ENCODE results near the gene SORBS1. TPM values are rescaled to one million over a fixed set of nuclear protein-coding genes. Genes with fewer than 3 reads are reported as not detected.

The SORBS1 gene
- total RNA-seq, 1 experiment from 2014 or later: 0.56 TPM

DNA sequence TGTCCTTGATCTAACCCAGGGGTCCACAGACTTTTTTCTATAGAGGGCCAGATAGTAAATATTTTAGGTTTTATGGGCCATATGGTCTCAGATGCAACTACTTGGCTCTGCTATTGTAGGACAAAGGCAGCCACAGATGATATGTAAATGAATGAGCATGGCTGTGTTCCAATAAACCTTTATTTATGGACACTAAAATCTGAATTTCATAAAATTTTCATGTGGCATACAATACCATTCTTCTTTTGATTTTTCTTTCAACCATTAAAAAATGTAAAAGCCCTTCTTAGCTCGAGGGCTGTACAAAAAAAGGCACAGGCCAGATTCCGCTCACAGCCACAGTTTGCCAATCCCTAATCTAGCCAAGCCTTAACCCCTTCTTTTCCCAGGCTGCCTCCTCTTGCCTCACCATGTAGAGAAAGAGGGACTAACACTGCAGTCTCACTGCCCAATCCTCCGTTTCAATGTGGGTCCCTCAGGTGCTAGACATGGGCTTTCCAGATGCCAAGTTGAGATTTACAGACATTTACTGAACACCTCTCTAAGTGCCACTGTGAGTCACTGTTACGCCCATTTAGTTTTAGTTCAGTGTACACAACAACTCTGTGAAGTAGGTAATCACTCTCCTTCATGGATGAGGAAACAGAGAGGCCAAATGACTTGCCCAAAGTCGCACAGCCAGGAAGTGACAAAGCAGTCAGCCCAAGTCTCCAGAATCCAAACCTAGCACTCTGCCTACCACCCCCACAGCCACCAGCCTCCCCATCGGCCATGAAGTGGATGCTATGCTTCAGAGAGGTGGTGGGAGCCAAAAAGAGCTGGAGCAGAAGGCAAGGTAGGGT is 137.8 kb downstream of the SORBS1 start:
- Histone ChIP-seq H3K36me3 (ENCODE audit: insufficient read depth, low read length, poor library complexity, severe bottlenecking) (no peaks in the 10 kb centered on the region), H3K27me3 (replicated peaks; ENCODE audit: insufficient read depth, low read depth, low read length, poor library complexity) (peaks cover 23% of the 10 kb centered on the region), H3K27ac (ENCODE audit: low read depth, low read length, poor library complexity, severe bottlenecking) (no peak overlapping the region), H3K4me1 (ENCODE audit: insufficient read depth, low read length, poor library complexity, severe bottlenecking) (no peaks in the 10 kb centered on the region), H3K9me3 (ENCODE audit: low read depth, low read length, poor library complexity, severe bottlenecking) (no peaks in the 10 kb centered on the region), H3K4me3 (ENCODE audit: low read depth, low read length, poor library complexity, severe bottlenecking) (no peak overlapping the region)
- POLR2A ChIA-PET (ENCODE audit: low non-redundant PET): interaction anchor here (0.6 kb wide), 1 partner anchor 167 kb away, joined by 3 read pairs; no protein-coding TSS in a partner anchor
- CTCF ChIA-PET: no interaction called here
- BruUV-seq (replicated peaks): no TSS peak
- no peak for TF ChIP-seq EZH2 (IDR thresholded peaks at IDR 0.05; ENCODE audit: borderline replicate concordance, low read depth, low read length, poor library complexity, severe bottlenecking)
- TF ChIP-seq, protein P1, sequence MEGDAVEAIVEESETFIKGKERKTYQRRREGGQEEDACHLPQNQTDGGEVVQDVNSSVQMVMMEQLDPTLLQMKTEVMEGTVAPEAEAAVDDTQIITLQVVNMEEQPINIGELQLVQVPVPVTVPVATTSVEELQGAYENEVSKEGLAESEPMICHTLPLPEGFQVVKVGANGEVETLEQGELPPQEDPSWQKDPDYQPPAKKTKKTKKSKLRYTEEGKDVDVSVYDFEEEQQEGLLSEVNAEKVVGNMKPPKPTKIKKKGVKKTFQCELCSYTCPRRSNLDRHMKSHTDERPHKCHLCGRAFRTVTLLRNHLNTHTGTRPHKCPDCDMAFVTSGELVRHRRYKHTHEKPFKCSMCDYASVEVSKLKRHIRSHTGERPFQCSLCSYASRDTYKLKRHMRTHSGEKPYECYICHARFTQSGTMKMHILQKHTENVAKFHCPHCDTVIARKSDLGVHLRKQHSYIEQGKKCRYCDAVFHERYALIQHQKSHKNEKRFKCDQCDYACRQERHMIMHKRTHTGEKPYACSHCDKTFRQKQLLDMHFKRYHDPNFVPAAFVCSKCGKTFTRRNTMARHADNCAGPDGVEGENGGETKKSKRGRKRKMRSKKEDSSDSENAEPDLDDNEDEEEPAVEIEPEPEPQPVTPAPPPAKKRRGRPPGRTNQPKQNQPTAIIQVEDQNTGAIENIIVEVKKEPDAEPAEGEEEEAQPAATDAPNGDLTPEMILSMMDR (conservative IDR thresholded peaks at IDR 0.05; ENCODE audit: low read depth, low read length): no peak
- DNase-seq (ENCODE audit: low spot score): no peak
- intact Hi-C loops (cut with micrococcal nuclease; ENCODE audit: unreplicated experiment): no loop called here

DNA sequence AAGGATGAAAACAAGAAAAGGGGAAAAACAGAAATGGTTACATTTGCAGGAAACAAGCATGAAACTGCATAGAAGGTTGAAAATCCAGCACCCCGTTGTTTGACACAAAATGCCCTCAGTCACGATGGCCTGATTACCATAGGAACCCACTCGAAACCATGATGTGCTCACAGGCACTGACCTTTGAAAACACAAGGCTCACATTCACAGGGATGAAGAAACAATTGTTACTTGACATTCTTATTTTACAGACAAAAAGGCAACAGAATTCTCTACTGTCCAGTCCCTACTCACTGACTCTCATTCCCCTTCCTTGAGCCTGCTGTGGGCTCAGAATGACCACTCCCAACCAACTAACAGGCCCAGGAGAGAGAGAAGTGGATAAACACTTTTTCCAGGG is 138.9 kb downstream of the SORBS1 start:
- H3K4me1 ChIP-seq (ENCODE audit: insufficient read depth, low read length, poor library complexity, severe bottlenecking): no peaks in the 10 kb centered on the region
- H3K9me3 ChIP-seq (ENCODE audit: low read depth, low read length, poor library complexity, severe bottlenecking): no peaks in the 10 kb centered on the region
- intact Hi-C loops (cut with micrococcal nuclease; ENCODE audit: unreplicated experiment): no loop called here
- no TSS peak for BruUV-seq (replicated peaks)
- H3K27me3 ChIP-seq (replicated peaks; ENCODE audit: insufficient read depth, low read depth, low read length, poor library complexity): peaks cover 23% of the 10 kb centered on the region
- H3K27ac ChIP-seq (ENCODE audit: low read depth, low read length, poor library complexity, severe bottlenecking): no peak overlapping the region
- DNase-seq (ENCODE audit: low spot score): no peak
- CTCF ChIA-PET: no interaction called here
- H3K4me3 ChIP-seq (ENCODE audit: low read depth, low read length, poor library complexity, severe bottlenecking): no peak overlapping the region
- H3K36me3 ChIP-seq (ENCODE audit: insufficient read depth, low read length, poor library complexity, severe bottlenecking): no peaks in the 10 kb centered on the region
- TF ChIP-seq, protein P1 (conservative IDR thresholded peaks at IDR 0.05; ENCODE audit: low read depth, low read length): no peak
- no peak for TF ChIP-seq EZH2 (IDR thresholded peaks at IDR 0.05; ENCODE audit: borderline replicate concordance, low read depth, low read length, poor library complexity, severe bottlenecking)
- POLR2A ChIA-PET (ENCODE audit: low non-redundant PET): no interaction called here

DNA sequence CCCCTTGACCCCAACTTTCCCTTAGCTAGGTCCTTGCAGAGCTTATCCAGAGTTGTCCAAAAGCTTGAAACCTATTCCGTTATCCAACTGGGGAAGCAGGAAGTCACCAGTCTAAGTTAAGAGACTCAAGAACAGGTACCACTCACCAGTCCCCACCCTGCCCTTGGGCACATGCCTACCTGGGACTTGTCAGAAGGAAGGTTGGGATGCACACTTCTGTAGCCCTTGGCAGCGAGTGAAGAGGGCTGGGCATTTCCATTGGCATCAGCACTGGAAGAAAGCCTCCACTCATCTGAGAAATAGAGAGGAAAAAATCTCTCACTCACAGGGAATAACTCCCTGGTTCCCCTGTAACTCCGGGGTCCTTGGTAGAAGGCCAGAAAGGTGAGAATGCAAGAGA is 139.4 kb downstream of the SORBS1 start:
- Histone ChIP-seq H3K4me1 (ENCODE audit: insufficient read depth, low read length, poor library complexity, severe bottlenecking) (no peaks in the 10 kb centered on the region), H3K27ac (ENCODE audit: low read depth, low read length, poor library complexity, severe bottlenecking) (no peak overlapping the region), H3K9me3 (ENCODE audit: low read depth, low read length, poor library complexity, severe bottlenecking) (no peaks in the 10 kb centered on the region), H3K4me3 (ENCODE audit: low read depth, low read length, poor library complexity, severe bottlenecking) (no peak overlapping the region), H3K36me3 (ENCODE audit: insufficient read depth, low read length, poor library complexity, severe bottlenecking) (no peaks in the 10 kb centered on the region), H3K27me3 (replicated peaks; ENCODE audit: insufficient read depth, low read depth, low read length, poor library complexity) (peaks cover 23% of the 10 kb centered on the region)
- ChIA-PET CTCF (no interaction called here), POLR2A (ENCODE audit: low non-redundant PET) (no interaction called here)
- DNase-seq (ENCODE audit: low spot score): no peak
- intact Hi-C loops (cut with micrococcal nuclease; ENCODE audit: unreplicated experiment): no loop called here
- BruUV-seq (replicated peaks): no TSS peak
- TF ChIP-seq, protein P1 (conservative IDR thresholded peaks at IDR 0.05; ENCODE audit: low read depth, low read length): no peak
- no peak for TF ChIP-seq EZH2 (IDR thresholded peaks at IDR 0.05; ENCODE audit: borderline replicate concordance, low read depth, low read length, poor library complexity, severe bottlenecking)

All from A673 (cell line).